Osteoblast (primary cell): ENCODE data around the gene MEIG1. TPM values are rescaled to one million over a fixed set of nuclear protein-coding genes. Genes with fewer than 3 reads are reported as not detected.
"Not testable (repeated sequence)": the region's sequence is repeated elsewhere in the genome, so short reads cannot be mapped to it uniquely, and the experiment has no call there.

Experiments used
- DNase-seq: peaks from one replicate; pipeline ENCODE4 v3.0.0; 2011; ENCODE audit warnings: low spot score, mixed read lengths; ENCODE audit not compliant: insufficient read length; ENCODE audit errors: missing footprints
- H2AFZ ChIP-seq: 2 replicates; pipeline ENCODE4 v1.6.0; 2011; ENCODE audit warnings: mild to moderate bottlenecking, low read length
- H3K27ac ChIP-seq: 2 replicates; pipeline ENCODE4 v1.5.1; 2011; ENCODE audit warnings: mild to moderate bottlenecking, low read depth, low read length, moderate library complexity
- H3K27me3 ChIP-seq: 2 replicates; pipeline ENCODE4 v1.6.0; 2012; ENCODE audit warnings: mild to moderate bottlenecking, control low read depth, inconsistent platforms, low read length, moderate library complexity; ENCODE audit not compliant: insufficient read depth
- H3K36me3 ChIP-seq: 2 replicates; pipeline ENCODE4 v1.5.1; 2011; ENCODE audit warnings: mild to moderate bottlenecking, low read length, control low read depth, moderate library complexity; ENCODE audit not compliant: insufficient read depth
- H3K4me1 ChIP-seq: 2 replicates; pipeline ENCODE4 v1.5.1; 2011; ENCODE audit warnings: mild to moderate bottlenecking, low read length, control low read depth, moderate library complexity; ENCODE audit not compliant: insufficient read depth
- H3K4me2 ChIP-seq: 2 replicates; pipeline ENCODE4 v1.6.0; 2011; ENCODE audit warnings: mild to moderate bottlenecking, low read length; ENCODE audit not compliant: insufficient read depth
- H3K4me3 ChIP-seq: fragments of 200-600 bp; sonication (generic); 3 replicates; pipeline ENCODE4 v1.5.1; 2012; ENCODE audit warnings: mild to moderate bottlenecking, low read length, inconsistent platforms; ENCODE audit not compliant: insufficient read depth
- H3K79me2 ChIP-seq: 2 replicates; pipeline ENCODE4 v1.6.0; 2012; ENCODE audit warnings: mild to moderate bottlenecking, low read length, control low read depth, inconsistent platforms; ENCODE audit not compliant: insufficient read depth
- H3K9me3 ChIP-seq: 2 replicates; pipeline ENCODE4 v1.5.1; 2011; ENCODE audit warnings: low read depth, low read length, control low read depth
- H4K20me1 ChIP-seq: 2 replicates; pipeline ENCODE4 v1.6.0; 2012; ENCODE audit warnings: mild to moderate bottlenecking, low read length, control low read depth; ENCODE audit not compliant: insufficient read depth
- total RNA-seq: library from RNA; depleted of rRNA; stranded (reverse); fragments of >200 nt; gene quantifications from 2 replicates; pipeline ENCODE4 v1.2.3, GENCODE V29; 2012
- TF ChIP-seq, protein P1 (sequence below): IDR thresholded peaks from 2 replicates; pipeline ENCODE4 v1.5.1; 2011; ENCODE audit warnings: mild to moderate bottlenecking, low read depth, low read length, moderate library complexity; ENCODE audit errors: extremely low read depth

Gene MEIG1
- total RNA-seq, 1 donor = not detected

DNA sequence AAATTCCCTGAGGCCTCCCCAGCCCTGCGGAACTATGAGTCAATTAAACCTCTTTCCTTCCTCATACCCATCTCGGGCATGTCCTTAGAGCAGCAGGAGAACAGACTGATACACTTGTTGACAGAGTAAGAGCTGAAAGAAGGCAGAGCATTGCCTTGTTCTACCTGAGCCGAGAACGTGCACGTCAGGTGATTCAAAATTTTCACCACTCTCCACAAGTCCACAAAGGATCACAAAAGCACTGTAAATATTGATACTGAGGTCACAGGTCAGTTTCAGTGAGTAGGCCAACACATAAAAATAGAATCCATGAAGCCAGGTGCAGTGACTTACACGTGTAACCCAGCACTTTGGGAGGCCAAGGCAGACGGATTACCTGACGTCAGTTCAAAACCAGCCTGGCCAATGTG, 33.1 kb upstream of the MEIG1 start:
- H3K36me3 ChIP-seq = peaks cover 56% of the 10 kb centered on the region
- no peak for DNase-seq
- no peak overlapping the region for H3K4me3 ChIP-seq
- H3K9me3 ChIP-seq = no peaks in the 10 kb centered on the region
- TF ChIP-seq, protein P1, sequence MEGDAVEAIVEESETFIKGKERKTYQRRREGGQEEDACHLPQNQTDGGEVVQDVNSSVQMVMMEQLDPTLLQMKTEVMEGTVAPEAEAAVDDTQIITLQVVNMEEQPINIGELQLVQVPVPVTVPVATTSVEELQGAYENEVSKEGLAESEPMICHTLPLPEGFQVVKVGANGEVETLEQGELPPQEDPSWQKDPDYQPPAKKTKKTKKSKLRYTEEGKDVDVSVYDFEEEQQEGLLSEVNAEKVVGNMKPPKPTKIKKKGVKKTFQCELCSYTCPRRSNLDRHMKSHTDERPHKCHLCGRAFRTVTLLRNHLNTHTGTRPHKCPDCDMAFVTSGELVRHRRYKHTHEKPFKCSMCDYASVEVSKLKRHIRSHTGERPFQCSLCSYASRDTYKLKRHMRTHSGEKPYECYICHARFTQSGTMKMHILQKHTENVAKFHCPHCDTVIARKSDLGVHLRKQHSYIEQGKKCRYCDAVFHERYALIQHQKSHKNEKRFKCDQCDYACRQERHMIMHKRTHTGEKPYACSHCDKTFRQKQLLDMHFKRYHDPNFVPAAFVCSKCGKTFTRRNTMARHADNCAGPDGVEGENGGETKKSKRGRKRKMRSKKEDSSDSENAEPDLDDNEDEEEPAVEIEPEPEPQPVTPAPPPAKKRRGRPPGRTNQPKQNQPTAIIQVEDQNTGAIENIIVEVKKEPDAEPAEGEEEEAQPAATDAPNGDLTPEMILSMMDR = no peak
- H4K20me1 ChIP-seq = no peaks in the 10 kb centered on the region
- peaks cover 2% of the 10 kb centered on the region for H3K79me2 ChIP-seq
- no peak overlapping the region for H2AFZ ChIP-seq
- peaks cover 5% of the 10 kb centered on the region for H3K4me1 ChIP-seq
- no peak overlapping the region for H3K27ac ChIP-seq
- no peak overlapping the region for H3K4me2 ChIP-seq
- H3K27me3 ChIP-seq = no peaks in the 10 kb centered on the region

DNA sequence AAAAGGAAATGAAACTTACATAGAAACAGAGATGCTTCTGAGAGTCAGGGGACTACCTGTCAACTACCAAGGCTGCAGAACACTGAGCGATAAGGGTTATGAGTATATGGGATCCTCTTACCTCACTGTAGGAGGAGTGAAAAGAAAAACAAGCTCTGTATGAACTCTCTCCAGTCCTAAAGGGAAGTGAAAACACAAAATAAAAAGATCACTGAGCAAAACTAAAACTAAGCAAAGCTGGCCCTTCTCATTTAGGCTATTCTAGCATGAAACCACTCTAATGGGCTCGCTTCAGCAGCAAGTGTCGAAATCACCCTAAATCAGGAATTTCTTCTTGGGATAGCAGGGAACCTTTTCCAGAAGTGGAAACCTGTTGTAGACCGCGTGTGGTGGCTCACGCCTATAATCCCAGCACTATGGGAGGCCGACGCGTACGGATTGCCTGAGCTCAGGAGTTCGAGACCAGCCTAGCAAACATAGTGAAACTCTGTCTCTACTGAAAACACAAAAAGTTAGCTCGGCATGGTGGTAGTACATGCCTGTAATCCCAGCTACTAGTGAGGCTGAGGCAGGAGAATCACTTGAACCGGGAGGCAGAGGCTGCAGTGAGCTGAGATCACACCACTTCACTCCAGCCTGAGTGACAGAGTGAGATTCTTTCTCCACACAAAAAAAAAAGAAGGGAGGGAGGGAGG, 32.3 kb upstream of the MEIG1 start:
- H3K27ac ChIP-seq = no peak overlapping the region
- H3K36me3 ChIP-seq = peaks cover 57% of the 10 kb centered on the region
- no peaks in the 10 kb centered on the region for H3K27me3 ChIP-seq
- no peak overlapping the region for H2AFZ ChIP-seq
- H3K79me2 ChIP-seq = peaks cover 2% of the 10 kb centered on the region
- DNase-seq = no peak
- TF ChIP-seq, protein P1 = no peak
- no peak overlapping the region for H3K4me3 ChIP-seq
- H3K9me3 ChIP-seq = no peaks in the 10 kb centered on the region
- peaks cover 5% of the 10 kb centered on the region for H3K4me1 ChIP-seq
- no peak overlapping the region for H3K4me2 ChIP-seq
- H4K20me1 ChIP-seq = no peaks in the 10 kb centered on the region

DNA sequence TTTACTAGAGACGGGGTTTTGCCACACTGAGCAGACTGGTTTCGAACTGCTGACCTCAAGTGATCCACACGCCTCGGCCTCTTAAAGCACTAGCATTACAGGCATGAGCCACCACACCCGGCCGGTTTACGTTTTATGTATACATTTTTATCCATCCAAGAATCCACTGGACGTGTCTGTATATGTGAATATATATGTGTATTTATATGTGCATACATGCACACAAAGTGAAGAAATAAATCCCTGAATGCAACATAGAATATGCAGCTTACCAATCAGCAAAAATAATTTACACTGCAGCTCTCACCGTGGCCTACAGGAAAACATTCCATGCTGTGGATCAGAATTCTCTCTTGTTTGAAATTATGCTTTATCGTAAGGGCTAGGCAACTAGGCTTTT, 28.6 kb upstream of the MEIG1 start:
- H3K79me2 ChIP-seq = no peaks in the 10 kb centered on the region
- DNase-seq = no peak
- TF ChIP-seq, protein P1 = no peak
- no peak overlapping the region for H3K4me3 ChIP-seq
- H3K36me3 ChIP-seq = peaks cover 69% of the 10 kb centered on the region
- no peaks in the 10 kb centered on the region for H3K27me3 ChIP-seq
- H2AFZ ChIP-seq = no peak overlapping the region
- no peaks in the 10 kb centered on the region for H4K20me1 ChIP-seq
- H3K4me2 ChIP-seq = no peak overlapping the region
- peaks cover 5% of the 10 kb centered on the region for H3K4me1 ChIP-seq
- no peaks in the 10 kb centered on the region for H3K9me3 ChIP-seq
- no peak overlapping the region for H3K27ac ChIP-seq

DNA sequence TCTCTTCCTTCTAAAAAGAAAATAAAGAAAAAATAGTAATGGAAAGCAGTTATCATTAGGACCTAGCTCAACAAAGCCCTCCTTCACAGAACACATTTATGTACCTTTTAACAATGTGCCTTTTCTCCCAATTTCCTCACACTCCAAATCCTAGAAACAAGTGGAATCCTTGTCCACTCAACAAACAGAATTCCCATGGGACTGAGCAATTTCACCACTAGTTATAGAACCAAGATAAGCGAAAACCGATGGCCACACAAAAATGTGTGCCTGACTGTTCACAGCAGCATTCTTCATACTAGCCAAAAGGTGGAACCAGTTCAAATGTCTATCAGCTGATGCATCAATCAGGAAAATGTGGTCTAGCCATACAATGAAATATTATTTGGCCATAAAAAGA, 22.6 kb upstream of the MEIG1 start:
- TF ChIP-seq, protein P1 = no peak
- H3K27me3 ChIP-seq = no peaks in the 10 kb centered on the region
- H3K79me2 ChIP-seq = no peaks in the 10 kb centered on the region
- H3K27ac ChIP-seq = no peak overlapping the region
- no peaks in the 10 kb centered on the region for H3K4me1 ChIP-seq
- no peak overlapping the region for H2AFZ ChIP-seq
- no peak overlapping the region for H3K4me2 ChIP-seq
- no peak overlapping the region for H3K4me3 ChIP-seq
- DNase-seq = no peak
- H3K9me3 ChIP-seq = no peaks in the 10 kb centered on the region
- H3K36me3 ChIP-seq = peaks cover 34% of the 10 kb centered on the region
- H4K20me1 ChIP-seq = no peaks in the 10 kb centered on the region

DNA sequence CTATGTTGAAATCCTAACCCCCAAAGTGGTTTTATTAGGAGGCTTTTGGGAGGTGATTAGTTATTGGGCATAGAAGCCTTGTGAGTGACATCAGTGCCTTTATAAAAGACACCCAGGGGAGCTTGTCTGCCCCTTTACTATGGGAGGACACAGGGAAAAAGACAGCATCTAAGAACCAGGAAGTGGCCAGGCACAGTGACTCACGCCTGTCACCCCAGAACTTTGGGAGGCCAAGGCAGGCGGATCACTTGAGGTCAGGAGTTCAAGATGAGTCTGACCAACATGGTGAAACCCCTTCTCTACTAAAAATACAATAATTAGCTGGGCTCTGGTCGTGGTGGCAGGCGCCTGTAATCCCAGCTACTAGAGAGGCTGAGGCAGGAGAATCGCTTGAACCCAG, 20.2 kb upstream of the MEIG1 start:
- not testable (repeated sequence) for H3K4me2 ChIP-seq, H3K4me3 ChIP-seq, H2AFZ ChIP-seq, H3K4me1 ChIP-seq, H3K79me2 ChIP-seq, DNase-seq, H3K27me3 ChIP-seq, H4K20me1 ChIP-seq, H3K27ac ChIP-seq, H3K9me3 ChIP-seq
- peaks cover 17% of the 10 kb centered on the region for H3K36me3 ChIP-seq

DNA sequence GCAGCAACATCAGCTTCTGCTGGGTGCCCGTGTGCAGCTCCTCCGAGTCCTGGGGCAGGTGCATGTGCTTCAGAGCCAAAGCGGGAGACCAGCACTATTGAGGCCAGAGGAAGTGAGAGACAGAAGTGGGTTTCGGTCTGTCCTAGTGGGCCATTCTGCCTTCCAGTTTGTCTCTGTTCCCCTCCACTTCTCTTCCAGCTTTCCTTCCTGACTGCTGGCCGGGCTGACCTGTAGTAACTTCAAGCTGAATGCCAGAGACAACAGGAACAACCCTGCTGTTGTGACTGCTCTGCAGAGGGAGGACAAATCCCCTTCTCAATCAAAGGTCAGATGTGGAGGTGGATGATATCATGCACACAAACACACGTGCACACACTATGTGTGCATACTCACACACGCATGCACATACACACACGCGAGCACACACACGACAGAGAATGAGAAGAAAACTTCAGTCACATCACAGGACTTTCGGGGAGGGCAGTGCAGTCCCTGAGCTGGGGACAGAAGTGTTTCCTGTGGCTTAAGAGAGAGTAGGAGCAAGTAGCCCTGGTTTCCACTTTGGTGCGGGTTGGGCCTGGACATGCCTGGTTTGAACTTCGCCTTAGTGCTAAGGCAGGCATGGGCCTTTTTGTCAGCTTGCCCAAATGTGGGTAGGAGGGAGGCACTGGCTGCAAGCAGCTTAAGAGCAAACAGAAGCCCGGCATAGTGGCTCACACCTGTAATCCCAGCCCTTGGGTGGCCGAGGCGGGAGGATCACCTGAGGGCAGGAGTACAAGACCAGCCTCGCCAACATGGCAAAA, 16.8 kb upstream of the MEIG1 start:
- peaks cover 33% of the 10 kb centered on the region for H3K36me3 ChIP-seq
- H3K27ac ChIP-seq, H3K9me3 ChIP-seq, DNase-seq, H3K27me3 ChIP-seq, H3K4me2 ChIP-seq, H3K4me1 ChIP-seq, H3K4me3 ChIP-seq, H4K20me1 ChIP-seq, H2AFZ ChIP-seq: not testable (repeated sequence)
- peaks cover 13% of the 10 kb centered on the region for H3K79me2 ChIP-seq
